Measurements from ENCODE around the gene TCP10L.
"Not testable (repeated sequence)": the region's sequence is repeated elsewhere in the genome, so short reads cannot be mapped to it uniquely, and the experiment has no call there.

The TCP10L gene

DNA sequence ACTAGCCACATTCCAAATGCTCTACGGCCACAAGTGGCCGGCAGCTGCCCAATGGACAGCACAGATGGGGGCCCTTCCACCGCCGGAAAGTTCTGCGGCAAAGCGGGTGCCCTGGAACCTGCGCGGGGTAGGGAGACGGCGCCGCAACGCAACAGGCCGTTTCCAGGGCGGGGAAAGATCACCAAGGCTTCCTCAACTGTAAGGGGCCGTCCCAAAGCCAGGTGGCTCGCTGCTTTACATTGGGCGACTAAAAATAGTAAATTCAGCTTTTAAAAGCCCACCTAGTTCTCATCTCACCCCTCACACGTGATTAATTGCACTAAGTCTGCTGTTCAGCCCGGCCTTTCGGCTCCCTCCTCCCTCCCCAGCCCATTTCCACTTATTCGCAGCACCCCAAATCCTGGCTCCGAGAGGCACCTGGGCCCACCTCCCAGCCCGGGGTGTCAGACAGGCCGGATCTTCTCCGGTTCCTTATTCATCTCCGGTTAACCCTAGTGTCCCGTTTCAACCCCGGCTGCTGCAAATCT lies 26.2 kb upstream of the TCP10L start:
- peak overlapping the region; percentile 95 for H3K4me3 ChIP-seq (ENCODE audit: low read depth, low read length)
- peak; percentile 33 for DNase-seq (ENCODE audit: low read depth)
- TF ChIP-seq, protein P1, sequence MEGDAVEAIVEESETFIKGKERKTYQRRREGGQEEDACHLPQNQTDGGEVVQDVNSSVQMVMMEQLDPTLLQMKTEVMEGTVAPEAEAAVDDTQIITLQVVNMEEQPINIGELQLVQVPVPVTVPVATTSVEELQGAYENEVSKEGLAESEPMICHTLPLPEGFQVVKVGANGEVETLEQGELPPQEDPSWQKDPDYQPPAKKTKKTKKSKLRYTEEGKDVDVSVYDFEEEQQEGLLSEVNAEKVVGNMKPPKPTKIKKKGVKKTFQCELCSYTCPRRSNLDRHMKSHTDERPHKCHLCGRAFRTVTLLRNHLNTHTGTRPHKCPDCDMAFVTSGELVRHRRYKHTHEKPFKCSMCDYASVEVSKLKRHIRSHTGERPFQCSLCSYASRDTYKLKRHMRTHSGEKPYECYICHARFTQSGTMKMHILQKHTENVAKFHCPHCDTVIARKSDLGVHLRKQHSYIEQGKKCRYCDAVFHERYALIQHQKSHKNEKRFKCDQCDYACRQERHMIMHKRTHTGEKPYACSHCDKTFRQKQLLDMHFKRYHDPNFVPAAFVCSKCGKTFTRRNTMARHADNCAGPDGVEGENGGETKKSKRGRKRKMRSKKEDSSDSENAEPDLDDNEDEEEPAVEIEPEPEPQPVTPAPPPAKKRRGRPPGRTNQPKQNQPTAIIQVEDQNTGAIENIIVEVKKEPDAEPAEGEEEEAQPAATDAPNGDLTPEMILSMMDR (conservative IDR thresholded peaks at IDR 0.05; ENCODE audit: low read depth, low read length): no peak

DNA sequence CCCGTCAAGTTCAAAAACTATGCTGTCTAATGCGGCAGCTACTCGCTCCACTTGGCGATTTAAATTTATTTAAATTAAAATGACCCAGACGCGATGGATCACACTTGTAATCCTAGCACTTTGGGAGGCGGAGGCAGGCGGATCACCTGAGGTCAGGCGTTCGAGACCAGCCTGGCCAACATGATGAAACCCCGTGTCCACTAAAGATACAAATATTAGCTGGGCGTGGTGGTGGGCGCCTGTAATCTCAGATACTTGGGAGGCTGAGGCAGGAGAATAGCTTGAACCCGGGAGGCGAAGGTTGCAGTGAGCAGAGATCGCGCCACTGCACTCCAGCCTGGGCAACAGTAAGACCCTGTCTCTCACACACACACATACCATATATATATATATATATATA lies 25.6 kb upstream of the TCP10L start:
- H3K4me3 ChIP-seq (ENCODE audit: low read depth, low read length): peak overlapping the region; percentile 32
- not testable (repeated sequence) for DNase-seq (ENCODE audit: low read depth)

DNA sequence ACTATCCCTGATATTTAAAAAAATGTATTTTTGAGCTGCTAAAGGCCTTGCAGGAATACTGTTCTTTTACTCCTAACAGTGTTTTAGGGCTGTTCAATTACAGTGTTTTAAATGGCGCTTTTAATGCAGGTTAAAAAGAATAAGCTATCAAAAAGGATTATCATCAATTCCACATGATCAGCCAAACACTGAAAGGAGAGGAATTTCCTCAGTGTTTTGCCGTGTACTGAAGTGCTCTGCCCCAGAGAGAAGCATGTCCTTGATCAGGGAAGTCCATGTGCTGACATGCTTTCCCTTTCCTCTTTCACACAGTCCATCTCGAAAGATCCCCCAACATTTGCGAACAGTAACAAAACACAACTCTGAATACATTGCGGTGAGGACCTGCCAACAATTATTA lies 23.5 kb upstream of the TCP10L start:
- DNase-seq (ENCODE audit: low read depth): no peak
- H3K4me3 ChIP-seq (ENCODE audit: low read depth, low read length): no peak overlapping the region
- TF ChIP-seq, protein P1 (conservative IDR thresholded peaks at IDR 0.05; ENCODE audit: low read depth, low read length): no peak

DNA sequence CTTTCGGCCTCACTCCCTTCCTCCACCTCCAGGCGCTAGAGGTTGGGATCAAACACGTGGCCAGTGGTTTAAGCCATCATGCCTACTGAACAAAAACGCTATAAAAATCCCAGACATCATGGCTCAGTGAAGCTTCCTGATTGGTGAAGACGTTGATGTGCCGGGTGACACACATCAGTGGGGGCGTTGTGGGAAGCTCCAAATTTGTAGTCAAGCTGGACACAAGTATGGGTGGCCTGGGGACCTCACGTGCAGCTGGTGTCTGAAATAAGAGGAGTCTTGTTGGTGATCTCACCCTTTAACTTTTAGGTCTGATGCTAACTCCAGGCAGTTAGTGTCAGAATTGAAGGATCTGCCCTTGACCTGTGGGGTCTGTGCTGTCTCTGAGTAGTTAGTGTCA lies 20.1 kb upstream of the TCP10L start:
- TF ChIP-seq, protein P1 (conservative IDR thresholded peaks at IDR 0.05; ENCODE audit: low read depth, low read length): no peak
- no peak overlapping the region for H3K4me3 ChIP-seq (ENCODE audit: low read depth, low read length)
- no peak for DNase-seq (ENCODE audit: low read depth)

DNA sequence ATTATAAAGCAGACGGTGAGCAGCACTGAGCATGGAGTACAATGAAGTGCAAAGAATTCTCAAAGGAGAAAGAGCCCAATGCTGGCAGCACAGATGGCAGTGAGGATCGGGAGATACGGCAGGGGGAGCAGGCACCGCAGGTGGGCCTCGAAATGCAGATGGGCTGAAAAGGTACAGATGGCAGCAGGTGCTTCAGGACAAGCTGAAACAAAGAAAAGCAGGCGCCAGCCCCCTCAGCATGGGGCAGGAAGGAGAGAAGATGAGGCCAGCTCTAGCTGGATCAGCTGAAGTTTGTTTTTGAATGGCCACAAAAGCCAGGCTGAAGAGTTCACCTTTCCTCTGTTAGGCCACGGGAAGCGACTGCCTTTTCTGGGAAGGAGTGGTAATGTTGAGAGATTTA lies 19.1 kb upstream of the TCP10L start:
- no peak for DNase-seq (ENCODE audit: low read depth)
- TF ChIP-seq, protein P1 (conservative IDR thresholded peaks at IDR 0.05; ENCODE audit: low read depth, low read length): no peak
- no peak overlapping the region for H3K4me3 ChIP-seq (ENCODE audit: low read depth, low read length)

DNA sequence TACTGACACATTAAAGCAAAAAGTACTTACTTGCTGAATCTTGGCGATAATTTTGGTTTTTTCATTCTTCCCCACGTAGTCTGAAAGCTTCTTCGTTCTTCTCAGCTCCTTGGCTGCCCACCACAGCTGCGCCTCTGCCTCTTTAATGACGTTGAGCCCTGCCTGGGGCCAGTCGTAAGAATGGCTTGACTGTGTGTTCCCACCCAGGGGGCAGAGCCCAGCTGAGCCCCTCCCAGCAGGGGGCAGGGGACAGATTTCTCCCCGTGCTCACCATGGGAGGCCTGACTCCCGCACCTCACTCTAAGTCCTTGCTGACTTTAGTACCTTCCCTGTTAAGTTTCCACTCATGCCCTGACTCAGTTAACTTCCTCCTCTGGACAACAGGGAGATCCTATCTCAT lies 17.8 kb upstream of the TCP10L start:
- H3K4me3 ChIP-seq (ENCODE audit: low read depth, low read length): no peak overlapping the region
- TF ChIP-seq, protein P1 (conservative IDR thresholded peaks at IDR 0.05; ENCODE audit: low read depth, low read length): no peak
- DNase-seq (ENCODE audit: low read depth): no peak

DNA sequence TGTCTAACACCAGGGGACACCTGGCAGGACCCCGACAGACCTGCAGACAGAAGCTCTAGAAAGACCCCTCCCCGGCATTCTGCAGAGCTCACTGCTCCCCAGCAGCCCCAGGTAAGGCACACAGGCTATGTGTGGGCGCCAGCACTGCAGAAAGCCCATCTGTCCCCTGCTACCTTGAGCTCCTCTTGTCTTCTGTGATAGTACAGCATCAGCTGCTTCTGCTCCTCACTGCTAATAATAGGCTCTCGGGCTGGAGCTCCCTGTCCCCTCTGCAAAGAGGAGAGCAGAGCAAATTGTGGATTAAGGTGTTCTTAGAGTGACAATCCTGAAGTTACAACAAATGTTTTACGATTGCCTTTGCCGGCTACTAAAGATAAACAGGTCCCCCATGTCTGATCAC lies 16.8 kb upstream of the TCP10L start:
- DNase-seq (ENCODE audit: low read depth): no peak
- TF ChIP-seq, protein P1 (conservative IDR thresholded peaks at IDR 0.05; ENCODE audit: low read depth, low read length): no peak
- no peak overlapping the region for H3K4me3 ChIP-seq (ENCODE audit: low read depth, low read length)
